Measurements from ENCODE around the gene ITGA8.
"Not testable (repeated sequence)": the region's sequence is repeated elsewhere in the genome, so short reads cannot be mapped to it uniquely, and the experiment has no call there.

Gene ITGA8

DNA sequence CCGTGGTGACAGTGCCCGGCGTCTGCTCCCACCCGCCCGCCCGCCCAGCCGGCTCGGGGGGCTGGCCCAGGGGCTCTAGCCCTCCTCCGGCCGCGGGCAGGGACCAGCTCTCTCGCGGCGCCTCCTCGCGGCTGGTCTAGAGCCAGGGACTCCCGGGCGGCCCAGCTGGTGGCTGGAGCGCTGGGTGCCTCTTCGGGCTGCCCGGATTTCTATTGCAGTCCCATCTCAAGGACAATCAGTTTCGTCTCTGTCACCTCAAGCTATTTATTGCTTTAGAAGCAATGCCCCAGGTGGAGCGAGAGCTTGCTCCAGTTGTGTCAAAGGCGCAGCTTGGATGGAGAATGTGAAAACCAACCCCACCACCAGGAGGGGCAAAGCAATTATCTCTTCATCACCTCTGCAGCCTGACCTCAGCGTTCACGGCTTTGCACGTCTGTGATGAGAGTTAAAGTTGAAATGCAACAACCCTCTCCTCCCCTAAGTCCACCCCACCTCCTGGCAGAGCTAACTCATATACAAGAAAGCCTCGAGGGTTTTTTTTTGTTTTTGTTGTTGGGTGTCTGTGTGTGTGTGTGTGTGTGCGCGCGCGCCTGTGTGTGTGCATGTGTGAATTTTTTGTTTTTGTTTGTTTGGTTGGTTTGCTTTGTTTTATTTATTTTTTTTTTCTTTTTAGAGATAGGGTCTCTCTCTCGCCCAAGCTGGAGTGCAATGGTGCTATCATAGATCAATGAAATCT lies at the start of gene ITGA8:
TSS of gene ITGA8 (minus strand) at position 24 of the 736 bp plus-strand sequence. CDS start 151 bp downstream, outside the sequence.
- Histone ChIP-seq H3K27me3 (ENCODE audit: low read depth, low read length) (peaks cover 9% of the 10 kb centered on the region), H3K4me1 (ENCODE audit: control insufficient read depth in 1 of 2, insufficient read depth in 2 of 2, low read length in 2 of 2) (peaks cover 0 to 18% of the 10 kb centered on the region in 2 donors), H3K27ac (ENCODE audit: low read length) (no peak within 1 kb of the TSS)

DNA sequence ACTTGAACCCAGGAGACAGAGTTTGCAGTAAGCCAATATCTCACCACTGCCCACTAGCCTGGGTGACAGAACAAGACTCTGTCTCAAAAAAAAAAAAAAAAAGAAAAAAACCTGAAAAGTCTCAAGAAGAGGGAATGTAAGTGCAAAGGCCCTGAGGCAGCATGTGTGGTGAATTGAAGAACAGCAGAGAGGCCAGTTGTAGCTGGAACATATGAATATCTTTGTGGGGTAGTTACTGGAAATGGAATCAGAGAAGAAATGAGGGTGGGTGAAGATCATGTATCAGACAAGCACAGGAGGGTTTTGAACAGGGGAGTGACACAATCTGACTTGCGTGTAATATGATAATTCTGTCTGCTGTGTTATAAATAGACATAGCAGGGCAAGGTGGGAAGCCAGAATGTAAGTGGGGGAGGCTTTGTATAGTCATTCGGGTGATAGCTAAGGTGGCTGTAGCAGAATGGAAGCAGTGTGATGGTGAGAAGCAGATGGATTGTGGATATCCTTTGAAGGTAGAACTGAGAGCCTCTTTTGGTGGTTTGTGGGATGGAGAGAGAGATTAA lies 45.3 kb upstream of the ITGA8 start:
- Histone ChIP-seq H3K27me3 (ENCODE audit: low read depth, low read length) (no peaks in the 10 kb centered on the region), H3K36me3 (ENCODE audit: control insufficient read depth in 1 of 2, insufficient read depth in 2 of 2, low read length in 2 of 2) (no peaks in the 10 kb centered on the region), H3K4me3 (ENCODE audit: low read depth in 1 of 2, low read length in 2 of 2) (no peak overlapping the region), H3K9me3 (ENCODE audit: control insufficient read depth in 1 of 2, low read length in 2 of 2) (no peaks in the 10 kb centered on the region), H3K4me1 (ENCODE audit: control insufficient read depth in 1 of 2, insufficient read depth in 2 of 2, low read length in 2 of 2) (no peaks in the 10 kb centered on the region), H3K27ac (ENCODE audit: low read length) (no peak overlapping the region)

More for the DNA sequence above, at the start of gene ITGA8:
- peak within 1 kb of the TSS; percentile 37 to 74 for H3K4me3 ChIP-seq (ENCODE audit: low read depth in 1 of 2, low read length in 2 of 2)
- H3K36me3 ChIP-seq (ENCODE audit: control insufficient read depth in 1 of 2, insufficient read depth in 2 of 2, low read length in 2 of 2) = no peaks in the 10 kb centered on the region
- H3K9me3 ChIP-seq (ENCODE audit: control insufficient read depth in 1 of 2, low read length in 2 of 2) = no peaks in the 10 kb centered on the region

DNA sequence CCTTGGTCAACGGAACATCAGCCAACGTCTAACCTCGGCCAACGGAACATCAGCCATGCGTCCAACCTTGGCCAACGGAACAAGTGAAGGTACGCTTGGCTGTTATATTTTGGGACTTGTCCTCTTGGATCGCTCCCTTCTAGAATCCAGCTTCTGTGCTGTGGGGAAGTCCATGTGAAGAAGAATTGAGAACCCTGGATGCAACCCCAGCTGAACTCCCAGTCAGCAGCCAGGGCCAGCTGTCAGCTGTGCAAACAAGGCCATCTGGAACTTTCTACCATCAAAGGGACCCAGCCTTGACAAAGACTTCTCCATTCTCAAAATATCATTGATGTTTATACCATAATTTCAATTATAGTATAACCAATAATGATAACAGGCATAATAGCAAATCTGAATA lies 43.3 kb upstream of the ITGA8 start:
- Histone ChIP-seq H3K27ac (ENCODE audit: low read length) (no peak overlapping the region), H3K9me3 (ENCODE audit: control insufficient read depth in 1 of 2, low read length in 2 of 2) (no peaks in the 10 kb centered on the region), H3K27me3 (ENCODE audit: low read depth, low read length) (no peaks in the 10 kb centered on the region), H3K4me3 (ENCODE audit: low read depth in 1 of 2, low read length in 2 of 2) (no peak overlapping the region), H3K36me3 (ENCODE audit: control insufficient read depth in 1 of 2, insufficient read depth in 2 of 2, low read length in 2 of 2) (no peaks in the 10 kb centered on the region), H3K4me1 (ENCODE audit: control insufficient read depth in 1 of 2, insufficient read depth in 2 of 2, low read length in 2 of 2) (no peaks in the 10 kb centered on the region)

DNA sequence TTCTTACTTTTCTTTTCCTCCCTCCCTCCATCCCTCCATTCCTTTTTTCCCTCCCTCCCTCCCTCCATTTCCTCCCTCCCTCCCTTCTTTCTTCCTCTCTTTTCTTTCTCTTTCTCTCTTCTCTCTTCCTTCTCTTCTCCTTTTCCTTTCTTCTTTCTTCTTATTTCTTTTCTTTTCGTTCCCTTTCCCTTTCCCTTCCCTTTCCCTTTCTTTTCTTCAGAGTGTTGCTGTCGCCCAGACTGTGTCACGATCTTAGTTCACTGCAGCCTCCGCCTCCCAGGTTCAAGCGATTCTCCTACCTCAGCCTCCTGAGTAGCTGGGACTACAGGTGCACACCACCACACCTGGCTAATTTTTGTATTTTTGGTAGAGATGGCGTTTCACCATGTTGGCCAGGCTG lies 42.5 kb upstream of the ITGA8 start:
- not testable (repeated sequence) for H3K27ac ChIP-seq (ENCODE audit: low read length); H3K9me3 ChIP-seq (ENCODE audit: control insufficient read depth in 1 of 2, low read length in 2 of 2); H3K4me1 ChIP-seq (ENCODE audit: control insufficient read depth in 1 of 2, insufficient read depth in 2 of 2, low read length in 2 of 2); H3K27me3 ChIP-seq (ENCODE audit: low read depth, low read length); H3K36me3 ChIP-seq (ENCODE audit: control insufficient read depth in 1 of 2, insufficient read depth in 2 of 2, low read length in 2 of 2); H3K4me3 ChIP-seq (ENCODE audit: low read depth in 1 of 2, low read length in 2 of 2)

DNA sequence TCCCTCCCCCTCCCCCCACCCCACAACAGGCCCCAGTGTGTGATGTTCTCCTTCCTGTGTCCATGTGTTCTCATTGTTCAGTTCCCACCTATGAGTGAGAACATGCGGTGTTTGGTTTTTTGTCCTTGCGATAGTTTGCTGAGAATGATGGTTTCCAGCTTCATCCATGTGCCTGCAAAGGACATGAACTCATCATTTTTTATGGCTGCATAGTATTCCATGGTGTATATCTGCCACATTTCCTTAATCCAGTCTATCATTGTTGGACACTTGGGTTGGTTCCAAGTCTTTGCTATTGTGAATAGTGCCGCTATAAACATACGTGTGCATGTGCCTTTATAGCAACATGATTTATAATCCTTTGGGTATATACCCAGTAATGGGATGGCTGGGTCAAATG lies 41.5 kb upstream of the ITGA8 start:
- H3K4me3 ChIP-seq (ENCODE audit: low read depth in 1 of 2, low read length in 2 of 2); H3K27ac ChIP-seq (ENCODE audit: low read length); H3K36me3 ChIP-seq (ENCODE audit: control insufficient read depth in 1 of 2, insufficient read depth in 2 of 2, low read length in 2 of 2); H3K4me1 ChIP-seq (ENCODE audit: control insufficient read depth in 1 of 2, insufficient read depth in 2 of 2, low read length in 2 of 2); H3K27me3 ChIP-seq (ENCODE audit: low read depth, low read length); H3K9me3 ChIP-seq (ENCODE audit: control insufficient read depth in 1 of 2, low read length in 2 of 2): not testable (repeated sequence)

DNA sequence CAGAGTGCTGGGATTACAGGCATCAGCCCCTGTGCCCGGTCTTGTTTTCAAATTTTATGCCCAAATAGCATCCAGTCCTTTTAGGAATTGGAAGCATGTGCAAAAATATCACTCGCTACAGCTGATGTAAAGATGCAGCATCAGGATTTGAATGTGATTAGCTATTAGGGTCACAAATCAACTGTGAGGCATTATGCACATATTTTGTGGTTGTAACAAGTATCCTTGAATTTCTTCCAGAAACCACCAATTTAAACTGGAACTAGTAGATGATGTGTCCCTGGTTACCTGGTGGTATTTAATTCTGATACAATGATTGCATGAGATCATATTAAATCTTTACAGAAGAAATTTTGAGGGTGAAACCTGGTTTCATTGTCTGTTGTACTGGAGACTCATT lies 41.0 kb upstream of the ITGA8 start:
- no peak overlapping the region for H3K4me3 ChIP-seq (ENCODE audit: low read depth in 1 of 2, low read length in 2 of 2)
- H3K27ac ChIP-seq (ENCODE audit: low read length) = no peak overlapping the region
- H3K9me3 ChIP-seq (ENCODE audit: control insufficient read depth in 1 of 2, low read length in 2 of 2) = no peaks in the 10 kb centered on the region
- H3K27me3 ChIP-seq (ENCODE audit: low read depth, low read length) = no peaks in the 10 kb centered on the region
- no peaks in the 10 kb centered on the region for H3K36me3 ChIP-seq (ENCODE audit: control insufficient read depth in 1 of 2, insufficient read depth in 2 of 2, low read length in 2 of 2)
- no peaks in the 10 kb centered on the region for H3K4me1 ChIP-seq (ENCODE audit: control insufficient read depth in 1 of 2, insufficient read depth in 2 of 2, low read length in 2 of 2)

DNA sequence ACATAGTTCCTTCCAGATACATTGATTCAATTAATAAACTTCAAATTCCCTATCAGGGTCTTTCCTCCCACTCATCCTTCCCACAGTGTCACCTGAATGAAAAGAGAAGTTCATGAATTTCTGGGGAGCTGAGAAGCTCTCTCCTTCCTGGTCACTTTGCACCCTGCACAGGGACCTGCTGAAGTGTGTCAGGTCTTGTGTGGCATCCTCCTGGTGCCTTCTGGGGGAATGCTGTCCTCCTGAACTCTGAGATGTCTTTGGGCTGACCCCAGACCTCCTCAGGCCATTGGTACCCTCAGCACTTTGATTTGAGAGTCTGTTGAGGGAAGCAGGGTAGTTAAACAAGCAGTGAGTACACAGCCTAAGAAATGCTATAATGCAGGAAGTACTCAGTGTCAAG lies 39.5 kb upstream of the ITGA8 start:
- Histone ChIP-seq H3K27me3 (ENCODE audit: low read depth, low read length) (no peaks in the 10 kb centered on the region), H3K4me1 (ENCODE audit: control insufficient read depth in 1 of 2, insufficient read depth in 2 of 2, low read length in 2 of 2) (no peaks in the 10 kb centered on the region), H3K4me3 (ENCODE audit: low read depth in 1 of 2, low read length in 2 of 2) (no peak overlapping the region), H3K36me3 (ENCODE audit: control insufficient read depth in 1 of 2, insufficient read depth in 2 of 2, low read length in 2 of 2) (no peaks in the 10 kb centered on the region), H3K9me3 (ENCODE audit: control insufficient read depth in 1 of 2, low read length in 2 of 2) (no peaks in the 10 kb centered on the region), H3K27ac (ENCODE audit: low read length) (no peak overlapping the region)

DNA sequence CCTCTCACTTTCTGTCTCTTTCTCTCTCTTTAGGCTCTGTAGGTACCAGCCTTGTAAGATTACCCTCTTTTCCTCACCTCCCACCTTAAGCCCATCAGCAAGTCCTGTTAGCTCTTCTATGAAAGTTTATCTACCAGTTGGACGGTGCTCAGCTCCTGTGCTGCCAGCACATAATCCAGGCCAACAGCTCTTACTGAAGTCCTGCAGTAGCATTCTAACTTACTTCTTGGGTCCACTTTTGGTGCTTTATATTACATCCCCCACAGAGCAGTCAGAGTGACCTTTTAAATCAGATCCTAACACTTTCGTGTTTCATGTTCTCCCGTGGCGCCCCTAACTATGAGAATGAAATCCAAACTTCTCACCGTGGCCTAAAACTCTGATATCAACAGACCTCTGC lies 38.9 kb upstream of the ITGA8 start:
- Histone ChIP-seq H3K4me1 (ENCODE audit: control insufficient read depth in 1 of 2, insufficient read depth in 2 of 2, low read length in 2 of 2) (no peaks in the 10 kb centered on the region), H3K9me3 (ENCODE audit: control insufficient read depth in 1 of 2, low read length in 2 of 2) (no peaks in the 10 kb centered on the region), H3K36me3 (ENCODE audit: control insufficient read depth in 1 of 2, insufficient read depth in 2 of 2, low read length in 2 of 2) (no peaks in the 10 kb centered on the region), H3K27me3 (ENCODE audit: low read depth, low read length) (no peaks in the 10 kb centered on the region), H3K4me3 (ENCODE audit: low read depth in 1 of 2, low read length in 2 of 2) (no peak overlapping the region), H3K27ac (ENCODE audit: low read length) (no peak overlapping the region)

DNA sequence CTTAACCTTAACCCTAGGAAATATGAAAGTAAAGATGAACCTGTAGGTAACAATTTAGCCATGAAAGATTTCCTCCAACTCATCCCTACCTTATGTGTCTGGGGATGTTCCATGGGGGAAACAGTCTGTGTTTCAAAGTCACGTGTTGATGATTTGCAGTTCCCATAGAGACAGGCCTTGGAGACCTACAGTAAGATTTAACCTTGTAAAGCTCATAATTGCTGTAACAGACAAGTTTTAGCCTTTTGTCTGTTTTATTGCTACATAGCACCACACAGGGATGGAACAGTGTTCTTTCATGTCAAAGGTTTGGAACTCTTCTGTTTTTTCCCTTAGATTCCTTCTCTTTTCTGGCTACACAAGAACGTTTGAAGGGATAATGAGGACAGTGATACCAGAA lies 35.2 kb upstream of the ITGA8 start:
- H3K36me3 ChIP-seq (ENCODE audit: control insufficient read depth in 1 of 2, insufficient read depth in 2 of 2, low read length in 2 of 2) = no peaks in the 10 kb centered on the region
- H3K9me3 ChIP-seq (ENCODE audit: control insufficient read depth in 1 of 2, low read length in 2 of 2) = no peaks in the 10 kb centered on the region
- H3K4me1 ChIP-seq (ENCODE audit: control insufficient read depth in 1 of 2, insufficient read depth in 2 of 2, low read length in 2 of 2) = no peaks in the 10 kb centered on the region
- no peak overlapping the region for H3K4me3 ChIP-seq (ENCODE audit: low read depth in 1 of 2, low read length in 2 of 2)
- H3K27me3 ChIP-seq (ENCODE audit: low read depth, low read length) = no peaks in the 10 kb centered on the region
- H3K27ac ChIP-seq (ENCODE audit: low read length) = no peak overlapping the region

DNA sequence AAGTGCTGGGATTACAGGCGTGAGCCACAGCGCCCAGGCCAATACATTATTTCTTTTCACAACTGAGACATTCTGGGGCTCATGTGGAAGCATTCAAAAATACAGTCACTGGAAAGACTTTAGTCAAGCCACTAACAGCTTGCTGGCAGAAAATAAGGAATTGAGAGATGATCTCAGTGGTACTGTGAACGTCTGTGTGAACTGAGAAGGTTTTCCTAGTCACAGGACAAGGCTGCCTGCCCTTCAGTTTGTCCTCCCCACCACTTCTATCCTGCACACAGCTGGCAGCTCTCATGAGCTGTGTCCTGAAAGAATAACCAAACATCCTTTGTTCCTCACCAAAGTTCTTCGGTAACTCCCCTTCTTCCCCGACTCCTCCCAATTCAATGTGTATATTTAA lies 31.3 kb upstream of the ITGA8 start:
- Histone ChIP-seq H3K9me3 (ENCODE audit: control insufficient read depth in 1 of 2, low read length in 2 of 2) (no peaks in the 10 kb centered on the region), H3K4me1 (ENCODE audit: control insufficient read depth in 1 of 2, insufficient read depth in 2 of 2, low read length in 2 of 2) (no peaks in the 10 kb centered on the region), H3K4me3 (ENCODE audit: low read depth in 1 of 2, low read length in 2 of 2) (no peak overlapping the region), H3K36me3 (ENCODE audit: control insufficient read depth in 1 of 2, insufficient read depth in 2 of 2, low read length in 2 of 2) (no peaks in the 10 kb centered on the region), H3K27me3 (ENCODE audit: low read depth, low read length) (no peaks in the 10 kb centered on the region), H3K27ac (ENCODE audit: low read length) (no peak overlapping the region)

DNA sequence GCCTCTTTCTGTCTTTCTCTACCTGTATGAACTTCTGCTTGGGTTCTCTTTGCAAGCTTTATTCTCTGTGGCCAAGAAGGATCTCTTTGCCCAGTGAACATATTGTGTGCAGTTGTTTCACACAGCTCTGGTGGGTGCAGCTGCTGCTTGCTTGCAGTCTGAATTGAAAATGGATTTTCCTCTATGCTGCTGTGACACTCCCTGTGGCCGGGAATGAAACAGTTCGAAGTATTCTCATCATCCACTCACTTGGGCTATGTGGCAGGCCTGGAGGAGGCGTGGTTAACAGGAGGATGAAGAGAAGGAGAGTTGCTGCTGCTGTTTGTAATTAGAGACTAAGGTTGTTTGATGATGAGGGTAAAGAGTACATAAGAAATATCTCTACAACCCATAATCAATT lies 28.4 kb upstream of the ITGA8 start:
- no peaks in the 10 kb centered on the region for H3K36me3 ChIP-seq (ENCODE audit: control insufficient read depth in 1 of 2, insufficient read depth in 2 of 2, low read length in 2 of 2)
- no peaks in the 10 kb centered on the region for H3K4me1 ChIP-seq (ENCODE audit: control insufficient read depth in 1 of 2, insufficient read depth in 2 of 2, low read length in 2 of 2)
- no peak overlapping the region for H3K4me3 ChIP-seq (ENCODE audit: low read depth in 1 of 2, low read length in 2 of 2)
- no peak overlapping the region for H3K27ac ChIP-seq (ENCODE audit: low read length)
- no peaks in the 10 kb centered on the region for H3K9me3 ChIP-seq (ENCODE audit: control insufficient read depth in 1 of 2, low read length in 2 of 2)
- no peaks in the 10 kb centered on the region for H3K27me3 ChIP-seq (ENCODE audit: low read depth, low read length)

DNA sequence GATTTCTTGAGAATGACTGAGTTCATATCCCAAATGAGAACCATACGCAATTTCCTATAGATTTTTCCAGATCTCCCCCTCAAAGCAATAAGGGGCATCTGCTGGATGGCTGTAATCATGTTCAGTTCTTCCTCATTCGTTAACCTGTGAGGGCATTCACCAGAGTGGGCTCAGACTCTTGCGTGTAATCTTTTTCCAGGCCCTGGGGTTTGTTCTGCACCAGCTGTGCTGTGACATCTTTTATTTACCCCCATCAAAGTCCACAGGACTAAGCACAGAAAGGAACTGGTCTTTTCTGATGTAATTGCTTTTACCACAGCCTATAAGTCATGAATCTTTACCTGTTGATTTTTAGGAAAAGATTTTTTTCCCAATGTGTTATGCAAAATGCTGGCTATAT lies 27.9 kb upstream of the ITGA8 start:
- no peaks in the 10 kb centered on the region for H3K4me1 ChIP-seq (ENCODE audit: control insufficient read depth in 1 of 2, insufficient read depth in 2 of 2, low read length in 2 of 2)
- no peaks in the 10 kb centered on the region for H3K9me3 ChIP-seq (ENCODE audit: control insufficient read depth in 1 of 2, low read length in 2 of 2)
- H3K27me3 ChIP-seq (ENCODE audit: low read depth, low read length) = no peaks in the 10 kb centered on the region
- H3K4me3 ChIP-seq (ENCODE audit: low read depth in 1 of 2, low read length in 2 of 2) = no peak overlapping the region
- no peaks in the 10 kb centered on the region for H3K36me3 ChIP-seq (ENCODE audit: control insufficient read depth in 1 of 2, insufficient read depth in 2 of 2, low read length in 2 of 2)
- H3K27ac ChIP-seq (ENCODE audit: low read length) = no peak overlapping the region
